Activated naive CD4-positive, alpha-beta T cell (primary cell): Measurements from ENCODE around the gene WWOX.

Experiments
- DNase-seq, 4 experiments: peaks; one replicate each; lab custom pipeline; 2025; lab: John Stamatoyannopoulos, UW

WWOX gene

DNA sequence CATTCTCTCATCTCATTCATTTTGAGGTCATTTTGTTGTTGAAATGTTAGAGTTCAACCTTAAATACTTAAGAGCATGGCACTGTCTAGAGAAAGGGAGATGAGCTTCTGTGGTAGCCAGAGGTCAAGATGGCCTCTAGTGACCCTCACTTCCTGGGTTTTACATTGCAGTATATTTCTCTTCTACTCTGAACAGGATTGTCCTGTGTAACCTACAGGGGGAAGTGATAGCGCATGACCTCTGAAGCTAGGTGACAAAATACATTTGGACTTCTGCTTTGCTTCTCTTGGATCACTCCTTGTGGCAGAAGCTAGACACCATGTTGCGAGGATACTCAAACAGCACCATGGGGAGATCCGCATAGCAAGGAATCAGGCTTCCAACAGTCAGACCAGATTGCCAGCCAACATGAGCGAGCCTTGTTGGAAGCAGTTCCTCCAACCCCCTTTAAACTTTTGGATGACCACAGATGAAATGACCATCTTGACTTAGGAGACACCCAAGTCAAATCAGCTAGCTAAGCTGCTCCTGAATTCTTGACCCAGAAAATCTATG, 752.7 kb downstream of the WWOX start:
- no peak for DNase-seq

DNA sequence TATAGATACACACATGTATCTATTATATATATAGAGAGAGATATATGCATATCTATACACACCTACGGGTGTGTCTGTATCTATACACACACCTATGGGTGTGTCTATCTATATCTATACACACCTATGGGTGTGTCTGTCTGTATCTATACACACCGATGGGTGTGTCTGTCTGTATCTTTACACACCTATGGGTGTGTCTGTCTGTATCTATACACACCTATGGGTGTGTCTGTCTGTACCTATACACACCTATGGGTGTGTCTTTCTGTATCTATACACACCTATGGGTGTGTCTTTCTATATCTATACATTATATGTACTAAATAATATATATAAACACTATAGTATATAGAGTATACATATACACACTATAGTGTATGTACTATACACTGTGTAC, 762.6 kb downstream of the WWOX start:
- DNase-seq = no peak

DNA sequence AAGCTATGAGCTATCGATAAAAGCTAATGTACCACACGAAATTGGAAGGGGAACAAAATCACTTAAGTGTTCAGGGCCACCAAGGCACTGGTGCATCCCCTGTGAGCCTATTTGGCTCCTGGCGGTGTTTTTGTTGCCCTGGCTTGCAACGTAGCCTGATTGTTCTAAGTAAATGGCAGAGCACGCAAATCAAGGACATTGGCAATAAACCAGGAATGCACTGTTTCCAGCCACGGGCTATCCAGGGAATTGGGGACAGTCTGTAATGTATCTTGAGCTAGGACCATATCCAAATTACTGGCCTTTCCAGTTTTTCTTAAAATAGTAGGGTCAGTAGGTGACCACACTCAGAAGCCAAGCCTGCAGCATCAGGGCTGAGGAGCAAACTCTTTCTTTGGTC, 767.1 kb downstream of the WWOX start:
- DNase-seq = no peak

DNA sequence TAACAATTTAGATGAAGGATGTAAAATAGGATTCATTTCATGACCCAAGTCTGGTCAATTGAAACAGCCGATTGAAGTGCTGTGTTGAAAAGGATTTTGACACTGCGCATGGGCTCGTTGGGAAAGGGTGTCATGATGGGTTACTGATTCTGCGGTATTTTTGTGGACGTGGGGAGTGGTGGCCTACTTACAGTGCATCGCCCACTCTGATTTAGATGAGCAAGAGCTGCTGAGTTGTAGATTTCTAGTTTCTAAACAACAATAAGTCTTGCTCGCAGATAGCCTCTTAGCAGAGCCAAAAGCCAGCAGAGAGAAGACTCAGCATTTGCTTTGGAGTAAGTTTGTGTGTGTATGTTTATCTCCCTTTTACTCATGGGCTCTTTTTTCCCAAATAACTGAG, 770.0 kb downstream of the WWOX start:
- no peak for DNase-seq

DNA sequence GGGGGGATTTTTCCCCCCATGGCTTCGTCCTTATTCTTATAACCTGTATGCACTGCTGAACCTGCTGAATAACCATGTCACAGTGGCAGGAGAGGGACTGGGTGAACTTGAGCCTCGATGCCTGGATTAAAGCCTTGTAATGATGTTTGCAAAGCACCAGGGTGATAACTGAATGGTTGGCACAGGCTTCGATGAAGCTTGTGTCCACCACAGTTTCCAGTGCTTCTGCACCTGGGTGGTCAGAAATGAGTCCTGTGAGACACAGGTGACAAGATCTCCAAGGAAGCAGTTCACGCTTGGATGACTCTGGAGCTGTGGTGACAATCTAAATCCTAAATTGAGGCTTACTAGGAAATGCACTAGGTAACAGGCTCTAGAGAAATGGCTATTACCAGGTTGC, 771.8 kb downstream of the WWOX start:
- DNase-seq = no peak

DNA sequence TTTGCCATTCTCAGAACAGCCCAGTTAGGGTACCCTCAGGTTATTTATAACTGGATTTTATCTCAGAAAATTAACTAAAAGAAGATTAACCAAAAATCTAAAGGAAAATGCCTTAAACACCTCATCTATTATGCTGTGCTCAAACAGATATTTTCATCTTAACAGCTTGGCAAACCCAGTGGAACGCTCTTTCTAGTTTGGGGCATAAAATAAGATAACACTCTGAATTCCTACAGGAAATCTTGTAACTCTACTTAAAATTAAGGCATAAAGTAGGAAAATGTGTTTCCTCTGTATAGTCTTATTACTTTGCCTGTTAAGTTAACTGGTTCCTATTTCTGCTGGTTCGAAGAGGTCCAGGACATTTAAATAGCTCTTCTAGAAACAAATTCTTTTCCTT, 777.2 kb downstream of the WWOX start:
- no peak for DNase-seq

DNA sequence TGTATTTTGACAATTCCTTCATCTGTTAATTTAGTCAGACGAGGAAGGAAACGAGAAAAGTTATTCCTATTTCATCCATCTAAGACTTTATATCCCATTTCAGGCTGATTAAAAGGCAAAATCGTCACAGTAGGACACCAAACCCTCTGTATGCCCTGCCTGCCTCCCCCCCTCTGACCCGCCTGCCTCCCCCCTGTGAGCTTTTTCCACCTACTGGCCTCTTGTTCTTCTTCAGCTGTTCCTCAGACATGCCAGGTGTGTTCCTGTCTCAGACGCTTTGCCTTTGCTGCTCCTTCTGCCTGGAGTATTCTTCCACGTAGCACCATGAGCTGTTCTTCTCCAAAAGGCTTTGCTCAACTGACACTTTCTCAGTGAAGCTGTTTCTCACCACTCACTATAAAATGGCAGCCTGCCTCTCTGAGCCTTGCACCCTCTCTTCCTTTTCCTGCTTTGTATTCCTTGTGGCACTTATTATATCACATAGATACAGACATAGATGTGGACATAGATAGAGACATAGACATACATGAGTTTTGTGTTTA, 777.7 kb downstream of the WWOX start:
- DNase-seq = no peak

DNA sequence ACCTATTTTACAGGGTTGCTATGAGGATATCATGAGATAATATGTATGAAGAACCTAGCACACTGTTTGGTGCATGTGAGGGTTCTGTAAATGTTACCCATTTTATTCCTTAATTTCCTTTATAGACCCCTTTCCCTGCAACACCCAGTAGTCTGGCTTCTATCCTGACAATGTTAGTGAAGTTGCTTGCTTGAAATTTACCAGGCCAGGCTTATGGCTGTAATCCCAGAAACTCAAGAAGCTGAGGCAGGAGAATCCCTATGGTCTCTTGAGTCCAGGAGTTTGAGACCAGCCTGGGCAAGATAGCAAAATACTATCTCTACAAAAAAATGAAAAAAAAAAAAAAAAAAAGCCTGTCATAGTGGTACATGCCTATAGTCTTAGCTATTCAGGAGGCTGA, 779.1 kb downstream of the WWOX start:
- DNase-seq = no peak

DNA sequence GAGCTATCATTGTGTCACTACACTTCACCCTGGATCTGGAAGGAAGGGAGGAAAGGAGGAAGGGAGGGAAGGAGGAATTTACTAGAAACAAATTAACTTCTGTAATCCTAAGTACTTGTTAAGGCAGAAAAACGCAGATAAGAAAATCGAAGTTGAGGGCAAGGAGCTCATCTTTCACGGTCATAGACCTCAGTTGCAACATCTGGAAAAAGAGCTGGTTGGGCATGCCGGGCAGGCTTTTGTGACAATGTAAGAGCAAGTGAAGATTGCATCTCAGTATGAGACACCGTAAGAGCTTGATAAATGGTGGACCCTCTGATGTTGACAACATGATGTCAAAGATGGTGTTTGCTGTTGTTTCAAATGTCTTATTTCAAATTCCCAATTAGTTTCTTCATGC, 779.6 kb downstream of the WWOX start:
- no peak for DNase-seq

DNA sequence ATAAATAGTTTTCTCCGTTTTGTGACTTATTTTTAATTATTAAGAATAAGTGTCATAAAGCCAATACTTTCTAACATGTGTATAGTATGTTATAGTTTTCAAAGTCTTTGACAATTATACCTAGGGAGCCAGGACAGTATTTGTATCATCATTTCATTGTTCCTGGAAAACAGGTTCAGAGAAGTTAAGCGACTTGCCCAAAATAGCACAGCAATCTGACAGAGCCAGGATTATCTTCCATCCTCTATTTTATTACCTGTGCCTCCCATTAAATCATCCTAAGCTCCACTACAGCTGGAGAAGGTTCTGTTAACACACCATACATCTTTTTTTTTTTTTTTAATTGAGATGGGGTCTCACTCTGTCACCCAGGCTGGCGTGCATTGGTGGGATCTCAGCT, 782.7 kb downstream of the WWOX start:
- DNase-seq = no peak

DNA sequence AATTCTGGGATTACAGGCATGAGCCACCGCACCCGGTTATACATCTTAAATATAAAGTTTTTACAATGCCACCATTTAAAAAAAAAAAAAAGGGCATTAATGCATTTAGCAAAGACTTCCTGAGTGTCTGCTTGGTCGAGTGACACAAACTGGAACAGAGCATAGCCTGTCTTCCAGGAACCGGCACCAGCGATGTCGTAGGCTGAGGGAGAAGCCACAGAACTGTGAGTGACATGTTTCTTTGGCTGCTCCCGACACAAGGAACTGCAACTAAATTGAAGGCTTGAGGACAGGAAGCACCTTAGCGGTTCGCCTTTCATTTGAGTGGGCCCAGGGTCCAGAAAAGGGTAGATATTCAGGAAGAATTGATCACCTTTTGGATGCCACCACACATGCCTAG, 783.3 kb downstream of the WWOX start:
- DNase-seq = no peak

DNA sequence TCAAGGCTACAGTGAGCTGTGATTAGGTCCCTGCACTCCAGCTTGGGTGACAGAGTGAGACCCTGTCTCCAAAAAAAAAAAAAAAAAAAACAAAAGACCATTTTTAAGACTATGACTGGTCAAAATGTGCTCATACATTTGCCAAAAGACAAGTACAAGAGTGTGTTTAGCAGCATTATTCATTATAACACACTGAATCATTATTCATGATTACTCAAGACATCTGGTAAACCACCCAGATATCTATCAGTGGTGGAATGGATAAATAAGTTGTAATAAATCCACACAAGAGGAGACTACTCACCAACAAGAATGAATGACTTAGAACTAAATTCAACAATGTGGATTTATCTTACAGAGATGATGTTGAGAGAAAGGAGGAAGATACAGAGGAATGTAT, 784.8 kb downstream of the WWOX start:
- DNase-seq = no peak

DNA sequence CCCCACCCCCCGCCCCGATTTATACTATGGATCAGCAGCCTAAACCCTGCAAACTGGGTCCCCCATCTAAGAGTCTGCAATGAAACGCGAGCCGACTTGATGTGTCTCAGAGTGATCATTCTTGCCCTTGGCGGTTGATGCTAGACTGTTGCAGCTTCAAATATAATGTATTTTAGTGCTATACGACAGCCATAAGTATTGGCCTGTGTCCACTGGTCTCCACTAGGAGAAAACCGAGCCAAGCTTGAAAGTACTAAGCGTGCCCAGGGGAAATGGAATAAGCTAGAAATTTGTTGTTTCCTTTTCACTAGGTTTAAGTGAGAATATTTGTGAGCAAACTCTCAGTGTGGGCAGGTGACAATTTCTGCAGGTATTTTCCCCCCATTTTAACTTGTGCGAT, 789.9 kb downstream of the WWOX start:
- no peak for DNase-seq

DNA sequence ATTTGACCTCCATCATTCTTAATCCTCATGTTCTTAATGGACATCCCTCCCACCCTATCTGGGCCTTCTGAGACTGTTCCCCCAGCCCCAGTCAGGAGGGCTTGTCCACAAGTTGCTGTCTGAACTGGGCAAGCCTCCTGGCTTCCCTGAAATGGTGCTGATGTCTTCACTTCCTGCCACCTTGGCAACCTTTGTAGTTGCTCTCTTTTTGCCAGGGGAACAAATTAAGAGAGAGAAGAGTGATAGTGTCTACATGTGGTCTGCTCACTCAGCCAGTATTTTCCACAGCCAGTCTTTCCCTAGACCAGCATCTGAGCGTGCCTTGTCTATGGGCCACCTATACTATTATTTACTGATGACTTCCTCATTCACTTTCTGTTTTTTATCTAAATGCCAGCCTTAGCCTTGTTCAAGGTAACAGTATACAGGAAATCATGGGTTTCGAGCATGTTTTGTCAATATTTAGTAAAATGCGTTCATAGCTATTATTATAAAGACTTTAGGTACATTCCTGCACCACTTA, 791.0 kb downstream of the WWOX start:
- no peak for DNase-seq

DNA sequence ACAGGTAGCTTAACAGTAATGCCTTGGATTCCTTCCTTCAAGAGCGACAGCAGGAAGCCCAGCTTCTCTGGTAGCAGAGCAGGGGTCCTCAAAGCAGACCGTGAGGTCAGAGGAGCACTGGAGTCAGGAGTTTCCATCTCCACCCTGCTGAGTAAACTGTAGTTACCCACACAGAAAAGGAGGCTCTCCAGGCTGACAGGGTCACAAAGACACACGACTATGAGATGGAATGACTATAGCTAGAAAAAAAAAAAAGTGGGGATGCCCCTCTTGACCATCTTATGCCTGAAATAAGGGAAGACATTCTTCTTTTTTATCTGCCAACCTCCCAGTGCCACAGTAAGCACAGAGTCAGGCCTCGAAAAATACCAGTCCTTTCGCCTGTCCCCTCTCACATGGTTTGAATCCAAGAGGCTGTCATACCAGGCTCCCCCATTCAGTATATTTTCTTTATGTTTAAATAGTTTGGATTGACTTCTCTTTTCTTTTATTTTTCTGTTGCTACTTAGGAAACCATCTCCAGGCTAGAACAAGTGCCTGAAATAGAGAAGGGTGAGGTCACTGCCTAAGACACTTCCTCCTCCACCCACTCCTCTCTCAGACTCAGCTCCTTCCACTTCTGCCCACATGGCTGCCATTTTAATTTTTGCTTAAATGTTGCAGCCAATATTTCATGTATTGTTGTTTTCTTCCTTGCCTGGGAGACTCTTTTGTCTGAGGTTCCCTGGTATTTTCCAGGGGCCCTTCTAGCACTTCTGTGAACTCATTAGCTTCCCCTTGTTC, 793.7 kb downstream of the WWOX start:
- no peak for DNase-seq

DNA sequence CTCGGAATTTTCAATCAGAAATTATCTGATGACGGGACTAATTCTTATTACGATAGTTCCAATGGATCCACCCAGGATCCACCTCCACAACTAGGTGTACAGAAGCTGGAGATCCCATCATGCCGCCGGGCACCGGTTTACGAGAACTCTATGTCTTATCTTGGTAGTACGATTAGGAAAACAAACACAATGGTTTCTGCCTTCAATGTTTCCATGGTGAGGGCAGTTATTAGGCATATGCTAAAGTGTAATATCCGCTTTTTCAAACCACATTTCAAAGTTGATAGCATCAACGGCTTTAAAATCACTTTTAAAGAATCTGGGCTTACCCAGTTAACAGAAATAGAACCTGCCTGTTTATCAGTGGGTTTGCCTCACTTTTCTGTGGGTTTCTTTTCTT, 795.4 kb downstream of the WWOX start:
- DNase-seq = no peak

DNA sequence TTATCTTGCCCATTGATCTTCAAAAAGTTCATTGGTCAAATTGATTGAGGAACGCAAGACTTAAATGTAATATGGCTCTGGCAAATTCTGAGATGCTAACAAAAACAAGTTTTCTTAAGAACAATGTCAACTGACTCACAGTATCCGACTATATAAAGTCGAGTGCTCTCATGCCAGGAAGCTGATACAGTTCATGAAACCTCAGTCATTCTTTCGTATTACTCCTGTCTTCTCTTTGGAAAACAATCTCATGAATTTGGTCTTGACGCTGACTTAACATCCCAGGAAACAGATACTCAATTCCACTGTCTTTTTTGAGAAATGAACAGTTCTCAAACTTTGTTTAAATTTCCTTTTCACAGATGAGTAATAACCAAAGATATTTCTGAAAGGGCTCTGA, 796.2 kb downstream of the WWOX start:
- no peak for DNase-seq

DNA sequence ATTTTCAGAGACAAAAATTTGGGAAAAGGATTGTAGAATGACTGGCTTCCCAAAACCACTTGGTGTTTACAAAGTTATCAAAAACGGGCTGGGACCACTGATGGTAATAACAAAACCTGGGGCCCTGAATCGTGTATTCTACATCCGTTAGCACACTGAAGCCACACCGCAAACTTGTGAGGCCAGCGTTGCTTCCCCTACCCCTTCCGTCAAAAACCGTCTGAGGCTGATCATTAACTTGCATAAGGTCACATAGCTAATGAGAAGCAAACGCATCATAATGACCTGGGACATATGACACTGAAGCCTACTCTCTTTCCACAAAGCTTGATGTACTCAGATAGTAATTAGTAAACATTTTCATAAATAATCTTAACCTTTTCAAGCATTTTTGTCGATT, 796.8 kb downstream of the WWOX start:
- DNase-seq = no peak

DNA sequence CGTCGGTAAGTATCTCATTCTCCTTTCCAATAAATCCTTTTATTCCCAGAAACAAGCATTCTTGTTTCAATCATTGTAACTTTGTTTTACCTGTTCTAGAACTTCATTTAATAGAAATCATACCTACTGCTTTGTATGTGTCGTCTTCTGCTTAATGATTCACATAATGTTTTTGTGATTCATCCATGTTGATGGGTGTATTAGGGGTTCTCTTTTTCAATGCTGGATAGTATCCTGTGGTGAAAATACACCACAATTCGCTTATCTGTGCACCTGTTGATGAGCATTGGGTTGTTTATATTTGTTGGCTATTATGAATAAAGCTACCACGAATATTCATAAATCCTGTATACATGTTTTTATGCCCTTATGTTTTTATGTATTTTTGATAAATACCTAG, 797.8 kb downstream of the WWOX start:
- DNase-seq = no peak

DNA sequence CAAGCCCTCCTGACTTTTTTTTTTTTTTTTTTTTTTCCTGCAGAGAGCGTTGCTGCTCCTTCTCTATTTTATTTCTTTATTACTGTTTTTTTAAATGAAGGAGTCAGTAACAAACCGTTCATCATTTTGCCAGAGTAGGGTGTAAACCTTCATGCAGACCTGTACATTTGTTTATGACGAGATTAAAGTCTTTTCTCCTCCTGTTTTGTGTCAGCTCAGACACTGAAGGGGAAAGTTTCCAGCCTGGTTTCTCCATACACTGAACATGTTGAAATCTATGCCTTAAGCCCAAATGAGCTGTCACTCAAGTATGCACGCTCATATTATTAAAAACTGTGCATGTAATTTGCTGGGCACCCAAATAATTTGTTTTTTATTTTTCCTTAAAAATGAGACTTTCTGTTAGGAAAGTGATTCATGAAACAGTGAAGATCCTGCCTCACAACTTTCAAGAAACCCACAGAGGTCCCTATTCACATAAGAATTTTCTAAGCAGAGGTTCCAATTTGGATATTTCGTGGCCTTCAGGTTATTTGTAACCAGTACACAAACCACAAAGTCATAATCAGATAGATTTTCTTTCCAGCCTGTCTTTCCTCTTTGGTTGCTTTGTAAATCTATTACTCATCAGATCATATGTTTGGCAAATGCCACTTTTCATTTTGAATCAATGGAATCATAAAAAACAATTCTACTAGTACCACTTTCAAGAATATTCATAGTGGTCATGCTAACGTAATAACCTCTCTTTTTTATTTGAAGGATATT, 800.8 kb downstream of the WWOX start:
- no peak for DNase-seq

DNA sequence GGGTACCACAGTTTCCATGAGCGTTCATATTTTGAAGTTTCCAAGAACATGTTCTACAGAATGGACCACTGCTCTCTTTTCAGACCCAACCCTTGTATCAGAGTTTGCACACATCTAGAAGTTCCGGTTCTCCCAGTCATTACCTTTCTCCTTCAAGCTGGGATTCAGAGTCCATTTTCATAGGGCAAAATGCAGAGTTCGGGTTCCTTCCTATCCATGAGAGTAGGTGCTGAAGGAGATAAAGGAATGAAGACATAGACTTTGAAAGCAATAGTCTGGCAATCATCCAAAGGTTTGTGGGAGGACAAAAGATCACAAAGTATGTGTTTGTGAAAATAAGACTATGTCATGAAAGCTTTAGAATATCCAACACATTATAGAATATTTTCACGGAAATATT, 801.5 kb downstream of the WWOX start:
- DNase-seq = no peak

DNA sequence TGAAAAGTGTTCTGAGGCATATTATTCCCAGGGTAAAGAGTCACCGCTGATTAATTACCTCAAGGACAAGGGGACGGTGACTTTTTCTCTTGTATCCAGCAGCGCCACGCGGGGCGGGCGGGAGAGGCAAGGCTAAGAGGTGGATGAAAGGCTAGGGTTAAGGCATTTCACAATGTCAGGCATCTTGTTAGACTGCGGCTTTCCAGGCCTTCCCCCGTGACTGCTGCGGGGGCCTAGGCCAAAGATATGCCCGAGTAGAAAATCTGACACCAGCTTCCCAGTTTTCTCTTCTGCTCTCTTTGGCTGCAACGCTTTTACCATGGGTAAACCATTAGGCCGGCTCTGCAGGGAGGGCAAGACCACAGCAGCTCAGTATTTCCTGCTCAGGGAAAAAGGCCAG, 802.9 kb downstream of the WWOX start:
- no peak for DNase-seq

DNA sequence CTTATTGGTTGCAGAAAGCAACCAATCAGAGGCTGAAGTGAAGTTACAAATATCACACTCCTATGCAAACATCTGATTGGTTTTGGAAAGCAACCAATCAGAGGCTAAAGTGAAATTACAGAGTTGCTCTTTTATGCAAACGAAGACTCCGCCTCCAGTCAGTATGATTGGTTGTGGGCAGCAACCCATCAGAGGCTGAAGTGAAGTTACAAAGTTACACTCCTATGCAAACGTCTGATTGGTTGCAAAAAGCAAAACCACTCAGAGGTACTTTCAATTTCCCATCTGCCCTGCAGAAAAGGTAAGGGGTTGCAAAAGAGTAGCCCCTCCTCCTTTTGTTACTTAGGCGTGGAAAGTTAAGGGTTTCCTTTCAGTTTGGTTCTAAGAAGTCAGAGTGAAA, 803.8 kb downstream of the WWOX start:
- no peak for DNase-seq
